ENCODE results near the gene MED12L.
A peak's percentile ranks its signal among the peaks of the same experiment; 100 is the strongest.
"Not testable (repeated sequence)": the region's sequence is repeated elsewhere in the genome, so short reads cannot be mapped to it uniquely, and the experiment has no call there.

Gene MED12L

DNA sequence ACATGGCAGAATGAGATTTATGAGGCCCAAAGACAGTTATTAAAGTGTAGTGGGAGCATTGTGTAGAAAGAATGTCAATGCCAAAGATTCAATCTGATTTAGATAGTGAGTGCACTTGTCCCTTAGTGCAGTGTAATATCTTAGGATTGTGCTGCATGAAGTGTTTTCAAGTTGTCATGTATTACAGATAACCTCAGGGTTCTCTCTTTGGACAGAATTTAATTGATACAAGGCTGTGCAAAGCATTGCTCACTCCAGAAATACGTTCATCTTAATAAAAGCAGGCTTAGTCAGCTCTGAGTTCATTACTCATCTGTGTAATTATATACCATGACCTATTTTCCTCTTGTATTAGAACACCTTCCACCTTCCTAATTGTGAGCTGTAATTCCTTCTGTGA is 133.6 kb downstream of the MED12L start:
- DNase-seq: no peak

DNA sequence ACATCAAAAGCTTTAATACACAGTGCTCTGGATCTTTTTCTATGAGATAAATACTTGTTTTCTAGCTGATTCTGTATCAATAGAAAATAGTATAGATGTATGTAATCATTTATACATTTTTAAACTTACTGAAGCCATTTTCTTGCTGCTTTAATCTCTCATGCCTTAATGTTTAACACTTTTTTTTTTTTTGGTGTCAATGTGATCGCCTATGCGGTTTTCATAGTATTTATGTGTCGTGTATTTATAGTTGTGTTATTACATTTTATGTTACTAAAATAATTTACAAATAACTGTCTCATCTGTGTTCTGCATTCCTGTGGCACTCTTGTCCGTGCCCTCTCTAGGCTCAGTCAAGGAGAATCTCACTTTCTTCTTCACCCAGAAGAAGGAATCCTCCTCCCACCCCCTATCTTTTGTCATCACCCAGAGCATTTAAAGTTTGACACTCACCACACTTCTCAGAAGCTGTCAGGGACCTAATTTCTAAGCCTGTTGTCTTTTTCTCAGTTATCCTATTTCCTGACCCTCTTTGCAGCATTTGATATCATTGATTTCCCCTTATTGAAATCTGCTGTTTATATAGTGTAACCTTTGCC is 138.9 kb downstream of the MED12L start:
- DNase-seq: no peak

- DNase-seq: no peak
Measured at GRCh38 chr3:151225040-151225975, 139.8 kb downstream of the MED12L start.

DNA sequence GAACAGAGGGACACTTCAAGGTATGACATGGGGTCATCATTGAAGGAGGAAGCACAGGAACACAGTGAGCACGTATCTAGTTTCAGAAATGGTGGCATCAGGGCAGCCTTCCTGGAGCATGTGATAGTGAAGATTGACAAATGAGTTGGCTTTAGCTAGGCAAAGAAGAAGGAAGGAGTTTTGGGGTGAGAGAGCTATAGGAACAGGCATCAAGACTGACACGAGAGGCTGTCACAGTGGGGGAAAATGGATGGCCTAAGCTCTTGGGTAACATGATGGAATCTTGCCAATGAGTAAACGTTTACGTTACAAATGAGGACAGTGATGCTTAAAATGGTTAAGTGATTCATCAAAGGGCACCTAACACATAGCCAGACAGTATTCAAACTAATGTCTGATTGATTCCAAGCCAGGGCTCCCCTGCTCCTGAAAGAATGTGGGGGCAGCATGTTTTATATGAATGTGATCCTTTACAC is 140.7 kb downstream of the MED12L start:
- no peak for DNase-seq

- DNase-seq: no peak
Measured at GRCh38 chr3:151226825-151227224, 141.4 kb downstream of the MED12L start.

DNA sequence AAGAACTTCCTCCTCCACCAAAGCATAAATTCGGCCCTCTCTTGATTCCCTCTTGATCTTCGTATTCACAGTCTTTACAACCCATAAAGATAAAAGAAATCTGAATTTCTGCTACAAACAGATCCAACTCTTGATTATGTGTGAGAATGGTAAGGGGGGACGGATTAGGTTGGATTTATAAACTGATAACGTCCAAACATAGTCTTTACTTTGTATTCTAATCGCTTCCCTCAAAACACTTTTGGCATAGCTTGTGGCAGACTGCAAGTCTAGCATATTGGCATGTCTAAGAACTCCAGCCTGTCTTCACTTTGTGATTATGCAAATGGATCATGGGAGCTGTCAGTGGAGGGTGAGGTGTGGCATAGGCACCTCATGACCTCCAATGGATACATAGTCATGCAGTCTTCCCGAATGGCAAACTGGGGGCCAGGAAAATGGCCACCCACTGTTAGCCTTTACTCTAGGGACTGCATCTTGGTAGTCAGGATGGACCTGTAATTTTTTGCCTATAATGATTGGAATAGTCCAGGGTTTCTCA is 141.9 kb downstream of the MED12L start:
- DNase-seq: no peak

GRCh38 chr3:151227807-151228665 is 142.6 kb downstream of the MED12L start:
- peak; percentile 48 for DNase-seq

DNA sequence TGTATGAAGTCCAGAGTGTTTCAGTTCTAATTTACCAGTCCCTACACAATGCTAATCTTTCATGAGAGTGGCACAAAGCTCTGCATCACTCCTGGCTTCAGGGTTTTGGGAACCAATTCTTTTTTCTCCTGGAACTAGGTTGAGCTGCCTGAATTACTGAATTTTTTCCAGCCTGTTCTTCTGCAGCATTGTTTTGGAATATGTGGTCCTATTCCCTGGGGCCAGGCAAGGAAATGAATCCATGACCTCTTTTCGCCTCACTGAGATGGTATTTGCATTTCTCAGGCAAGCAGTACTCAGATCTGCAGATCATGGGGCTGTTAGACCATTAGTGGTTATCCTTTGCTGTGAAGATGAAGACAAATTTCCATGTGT is 143.2 kb downstream of the MED12L start:
- DNase-seq: no peak

DNA sequence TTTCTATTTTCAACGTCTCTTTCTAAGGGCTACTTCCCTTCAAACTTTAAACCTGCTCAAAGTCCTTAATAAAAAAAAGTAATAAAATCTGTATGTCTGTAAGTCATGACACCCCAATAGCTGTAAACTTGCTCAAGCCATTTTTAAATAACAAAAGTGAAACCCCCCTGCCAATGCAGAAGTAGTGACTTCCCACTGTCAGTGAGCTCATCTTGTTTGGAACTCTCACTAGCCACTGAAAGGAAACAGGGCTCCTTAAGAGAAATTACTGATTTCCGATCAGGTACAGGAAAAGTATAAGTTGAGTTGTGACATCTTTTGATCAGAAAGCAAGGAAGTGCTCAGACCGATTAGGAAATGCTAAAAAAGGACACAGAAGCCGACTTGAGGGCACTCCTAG is 145.2 kb downstream of the MED12L start:
- DNase-seq: no peak

DNA sequence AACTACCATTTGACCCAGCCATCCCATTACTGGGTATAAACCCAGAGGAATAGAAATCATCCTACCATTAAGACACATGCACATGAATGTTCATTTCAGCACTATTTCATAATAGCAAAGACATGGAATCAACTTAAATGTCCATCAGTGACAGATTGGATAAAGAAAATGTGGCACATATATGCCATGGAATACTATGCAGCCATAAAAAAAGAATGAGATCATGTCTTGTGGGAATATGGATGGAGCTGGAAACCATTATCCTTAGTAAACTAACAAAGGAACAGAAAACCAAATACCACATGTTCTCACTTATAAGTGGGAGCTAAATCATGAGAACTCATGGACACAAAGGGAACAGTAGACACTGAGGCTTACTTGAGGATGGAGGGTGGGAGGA is 146.9 kb downstream of the MED12L start:
- not testable (repeated sequence) for DNase-seq

GRCh38 chr3:151232991-151233390 is 147.5 kb downstream of the MED12L start:
- DNase-seq: no peak

- DNase-seq: no peak
Measured at GRCh38 chr3:151234825-151235224, 149.4 kb downstream of the MED12L start.

- no peak for DNase-seq
Measured at GRCh38 chr3:151236316-151236715, 150.9 kb downstream of the MED12L start.

DNA sequence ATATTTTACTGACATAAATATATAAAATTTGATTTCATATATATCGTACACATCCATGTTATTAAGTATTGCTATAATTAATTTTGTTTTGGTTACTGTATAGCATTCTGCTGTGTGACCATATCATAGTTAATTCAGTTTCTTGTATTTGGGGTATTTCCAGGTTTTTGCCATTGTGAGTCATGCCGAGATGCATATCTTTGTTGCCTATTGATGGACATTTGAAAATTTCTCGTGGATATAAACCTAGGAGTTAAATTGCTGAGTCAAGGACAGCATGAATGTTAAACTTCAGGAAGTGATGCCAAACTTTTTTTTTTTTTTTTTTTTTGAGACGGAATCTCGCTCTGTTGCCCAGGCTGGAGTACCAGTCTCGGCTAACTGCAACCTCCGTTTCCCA is 151.3 kb downstream of the MED12L start:
- DNase-seq: no peak

- DNase-seq: not testable (repeated sequence)
Measured at GRCh38 chr3:151242006-151242405, 156.5 kb downstream of the MED12L start.

DNA sequence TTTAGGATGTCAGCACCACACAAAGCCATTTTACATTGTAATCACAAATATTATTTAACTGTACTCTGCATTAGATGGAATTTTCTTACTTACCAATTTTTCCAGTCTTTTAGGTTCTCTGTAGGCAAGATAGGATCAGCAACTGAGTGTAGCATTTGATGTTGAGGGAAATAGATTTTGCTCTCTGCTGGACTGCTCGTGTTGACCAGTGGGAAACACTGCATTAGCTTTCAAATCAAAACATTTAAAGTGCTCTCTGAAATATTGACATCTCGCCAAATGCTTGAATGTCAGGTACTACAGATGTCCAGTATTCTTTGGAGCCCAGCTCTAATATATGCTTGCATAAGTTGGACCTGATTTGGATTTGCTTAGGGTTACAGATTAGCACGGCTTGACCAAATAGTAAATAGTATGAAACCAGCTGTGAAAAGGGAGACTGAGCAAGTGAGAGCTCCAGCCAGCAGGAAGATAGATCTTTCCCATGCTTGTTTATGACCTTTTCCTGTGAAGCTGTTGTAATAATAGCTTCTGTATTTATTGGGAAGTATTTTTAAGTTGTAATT is 163.4 kb downstream of the MED12L start:
- no peak for DNase-seq

GRCh38 chr3:151256749-151257148 is 171.3 kb downstream of the MED12L start:
- DNase-seq: no peak

DNA sequence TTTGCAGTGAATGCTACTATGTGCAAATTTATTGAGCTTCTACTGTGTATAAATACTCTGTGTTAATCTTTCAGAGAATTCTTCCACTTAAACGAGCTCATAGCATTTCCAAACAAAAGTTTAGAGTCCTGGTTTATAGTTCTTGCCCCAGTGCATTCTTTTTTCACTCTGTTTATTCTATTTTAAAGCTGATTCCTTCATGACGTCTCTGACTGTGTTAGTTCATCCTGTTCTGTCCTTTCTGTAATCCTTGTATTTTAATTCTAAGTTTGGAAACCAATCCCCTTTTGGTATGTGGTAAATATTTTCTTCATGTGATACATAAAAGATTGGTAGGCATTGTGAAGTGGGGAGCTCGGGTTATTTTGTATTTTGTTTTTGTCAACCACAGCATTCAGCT is 174.2 kb downstream of the MED12L start:
- no peak for DNase-seq

DNA sequence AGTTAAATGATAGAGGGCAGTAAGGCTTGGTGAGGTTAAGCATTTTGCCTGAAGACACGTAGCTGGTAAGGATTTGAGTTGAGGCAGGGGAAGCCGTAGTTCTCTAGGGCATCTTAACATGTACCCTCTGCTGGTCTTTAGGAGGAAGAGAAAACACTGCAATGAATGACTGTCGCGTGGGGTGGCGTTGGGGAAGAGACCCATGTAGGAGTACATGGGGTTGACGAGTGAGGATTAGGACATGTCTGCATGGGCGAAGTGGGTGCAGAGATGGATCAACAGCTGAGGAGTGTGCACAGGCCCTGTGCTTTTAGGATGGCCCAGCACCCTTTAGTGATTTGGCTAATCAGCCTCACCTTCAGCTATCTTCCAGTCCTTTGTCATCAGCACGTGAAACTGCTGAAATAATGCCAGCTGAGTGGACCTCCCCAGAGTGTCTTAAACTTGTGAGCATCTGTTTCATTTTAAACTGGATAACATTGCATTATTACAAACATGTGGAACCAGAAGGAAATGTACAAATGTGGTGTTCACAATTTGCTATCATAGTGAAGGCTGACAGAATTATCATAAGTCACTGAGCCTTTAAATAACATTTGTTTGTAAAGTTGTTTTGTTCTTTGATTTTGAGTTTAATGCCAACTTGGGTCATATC is 177.5 kb downstream of the MED12L start:
- no peak for DNase-seq

DNA sequence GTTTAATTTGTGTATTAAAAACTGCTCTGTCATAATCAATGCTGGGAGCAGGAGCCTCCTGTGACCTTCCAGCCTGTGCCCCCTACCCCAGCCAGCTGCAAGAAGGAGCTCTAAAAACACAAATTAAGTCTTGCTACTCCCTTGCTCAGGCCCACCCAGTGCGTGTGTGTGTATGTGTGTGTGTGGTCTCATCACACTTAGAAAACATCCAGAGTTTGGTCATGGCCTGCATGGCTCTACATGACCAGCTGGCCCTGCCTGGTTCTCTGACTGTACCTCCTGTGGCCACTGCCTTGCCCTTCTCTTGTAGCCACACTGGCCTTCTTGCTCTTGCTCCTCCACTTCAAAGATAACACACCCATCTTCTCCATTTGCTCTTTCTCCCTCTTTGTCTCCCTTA is 179.1 kb downstream of the MED12L start:
- no peak for DNase-seq

DNA sequence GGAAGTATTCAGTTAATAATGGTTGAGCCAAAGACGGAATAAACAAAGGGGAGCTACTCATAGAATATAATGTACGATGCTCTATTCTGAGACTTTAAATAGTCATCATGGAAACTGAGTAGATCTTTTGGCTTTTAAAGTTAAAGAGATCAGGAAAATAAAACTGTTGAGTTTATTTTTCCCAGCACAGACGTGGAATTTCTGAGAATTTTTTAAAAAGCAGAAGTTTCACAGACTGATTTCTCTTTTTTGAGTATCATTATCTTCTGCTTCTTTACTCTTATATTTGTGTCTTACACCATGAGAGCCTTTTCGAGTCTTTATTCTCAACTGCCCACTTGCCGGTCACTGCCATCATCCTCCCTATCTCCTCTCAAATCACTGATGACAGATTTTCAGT is 179.7 kb downstream of the MED12L start:
- DNase-seq: no peak

GRCh38 chr3:151265866-151266265 is 180.4 kb downstream of the MED12L start:
- no peak for DNase-seq

Measured in NCI-H1694 treated with DMSO at 0.1 percent for 48 hours (cell line).